Progenitor cell of endocrine pancreas (in vitro differentiated cells): ENCODE results near the gene KSR2. TPM values are rescaled to one million over a fixed set of nuclear protein-coding genes. Genes with fewer than 3 reads are reported as not detected.

ENCODE experiments used
- DNase-seq: peaks from one replicate; pipeline ENCODE4 v3.0.0; 2021; ENCODE audit warnings: low spot score; ENCODE audit not compliant: unreplicated experiment
- H3K27ac Mint-ChIP-seq: 2 replicates; pipeline ENCODE4 v1.8.0; 2021; ENCODE audit warnings: mild to moderate bottlenecking, moderate library complexity, mixed read lengths
- H3K27me3 Mint-ChIP-seq: 2 replicates; pipeline ENCODE4 v1.8.0; 2021; ENCODE audit warnings: mixed read lengths
- H3K36me3 Mint-ChIP-seq: 2 replicates; pipeline ENCODE4 v1.8.0; 2022; ENCODE audit warnings: mixed read lengths; ENCODE audit not compliant: insufficient read depth
- H3K4me1 Mint-ChIP-seq: 2 replicates; pipeline ENCODE4 v1.8.0; 2021; ENCODE audit warnings: low read depth, mixed read lengths
- H3K4me3 Mint-ChIP-seq: 2 replicates; pipeline ENCODE4 v1.8.0; 2021; ENCODE audit warnings: low read depth, mild to moderate bottlenecking, moderate library complexity, mixed read lengths
- H3K9me3 Mint-ChIP-seq: 2 replicates; pipeline ENCODE4 v1.8.0; 2021; ENCODE audit warnings: low read depth, mixed read lengths
- total RNA-seq: library from RNA; stranded (reverse); gene quantifications from 2 replicates; pipeline ENCODE4 v1.2.1, GENCODE V29; 2021
- TF ChIP-seq, protein P1 (sequence below): fragments of 200-600 bp; sonication (generic); IDR thresholded peaks from one replicate; pipeline ENCODE4 v1.5.0; 2021; ENCODE audit warnings: antibody characterized with exemption, mild to moderate bottlenecking; ENCODE audit not compliant: unreplicated experiment

KSR2 gene
- total RNA-seq, 1 donor from 2014 or later, result 1.8 TPM

GRCh38 chr12:117594481-117594880, 374.3 kb downstream of the KSR2 start:
- H3K27ac Mint-ChIP-seq, result no peak overlapping the region

DNA sequence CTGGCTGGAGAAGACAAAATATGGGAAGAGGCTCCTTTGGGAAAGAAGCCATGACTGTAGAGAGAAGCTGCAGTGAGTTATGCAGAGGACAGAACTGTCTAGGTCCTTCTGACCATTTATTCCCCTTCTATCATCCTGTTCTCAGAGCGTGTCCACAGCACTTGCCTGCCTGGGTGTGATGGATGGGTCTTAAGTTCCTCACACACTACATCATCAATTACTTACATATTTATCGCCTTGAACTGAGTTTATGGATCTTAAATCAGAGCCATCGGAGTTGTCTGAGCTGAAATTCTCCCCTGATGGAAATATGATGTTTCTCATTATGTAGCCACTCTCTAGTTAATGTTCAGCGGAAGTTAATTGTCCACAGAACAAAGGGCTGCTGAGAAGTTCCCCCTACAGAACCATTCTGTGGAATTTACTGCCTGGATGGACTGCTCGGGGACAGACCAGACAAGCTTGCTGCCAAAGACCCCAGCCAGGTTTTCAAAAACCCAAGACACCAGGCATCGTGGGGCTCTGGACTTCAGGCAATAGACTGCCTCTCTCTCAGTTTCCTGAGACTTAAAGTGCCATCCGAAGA, 374.9 kb downstream of the KSR2 start:
- Mint-ChIP-seq H3K27me3 (peaks cover 42% of the 10 kb centered on the region), H3K4me3 (no peak overlapping the region), H3K9me3 (no peaks in the 10 kb centered on the region), H3K36me3 (no peaks in the 10 kb centered on the region), H3K27ac (no peak overlapping the region), H3K4me1 (peaks cover 23% of the 10 kb centered on the region)
- DNase-seq, result no peak
- TF ChIP-seq, protein P1, sequence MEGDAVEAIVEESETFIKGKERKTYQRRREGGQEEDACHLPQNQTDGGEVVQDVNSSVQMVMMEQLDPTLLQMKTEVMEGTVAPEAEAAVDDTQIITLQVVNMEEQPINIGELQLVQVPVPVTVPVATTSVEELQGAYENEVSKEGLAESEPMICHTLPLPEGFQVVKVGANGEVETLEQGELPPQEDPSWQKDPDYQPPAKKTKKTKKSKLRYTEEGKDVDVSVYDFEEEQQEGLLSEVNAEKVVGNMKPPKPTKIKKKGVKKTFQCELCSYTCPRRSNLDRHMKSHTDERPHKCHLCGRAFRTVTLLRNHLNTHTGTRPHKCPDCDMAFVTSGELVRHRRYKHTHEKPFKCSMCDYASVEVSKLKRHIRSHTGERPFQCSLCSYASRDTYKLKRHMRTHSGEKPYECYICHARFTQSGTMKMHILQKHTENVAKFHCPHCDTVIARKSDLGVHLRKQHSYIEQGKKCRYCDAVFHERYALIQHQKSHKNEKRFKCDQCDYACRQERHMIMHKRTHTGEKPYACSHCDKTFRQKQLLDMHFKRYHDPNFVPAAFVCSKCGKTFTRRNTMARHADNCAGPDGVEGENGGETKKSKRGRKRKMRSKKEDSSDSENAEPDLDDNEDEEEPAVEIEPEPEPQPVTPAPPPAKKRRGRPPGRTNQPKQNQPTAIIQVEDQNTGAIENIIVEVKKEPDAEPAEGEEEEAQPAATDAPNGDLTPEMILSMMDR, result no peak

More at GRCh38 chr12:117594481-117594880, 374.3 kb downstream of the KSR2 start:
- H3K4me1 Mint-ChIP-seq, result peaks cover 28% of the 10 kb centered on the region
- H3K36me3 Mint-ChIP-seq, result no peaks in the 10 kb centered on the region
- TF ChIP-seq, protein P1, result no peak
- no peak overlapping the region for H3K4me3 Mint-ChIP-seq
- H3K27me3 Mint-ChIP-seq, result peaks cover 42% of the 10 kb centered on the region
- H3K9me3 Mint-ChIP-seq, result no peaks in the 10 kb centered on the region
- DNase-seq, result no peak

DNA sequence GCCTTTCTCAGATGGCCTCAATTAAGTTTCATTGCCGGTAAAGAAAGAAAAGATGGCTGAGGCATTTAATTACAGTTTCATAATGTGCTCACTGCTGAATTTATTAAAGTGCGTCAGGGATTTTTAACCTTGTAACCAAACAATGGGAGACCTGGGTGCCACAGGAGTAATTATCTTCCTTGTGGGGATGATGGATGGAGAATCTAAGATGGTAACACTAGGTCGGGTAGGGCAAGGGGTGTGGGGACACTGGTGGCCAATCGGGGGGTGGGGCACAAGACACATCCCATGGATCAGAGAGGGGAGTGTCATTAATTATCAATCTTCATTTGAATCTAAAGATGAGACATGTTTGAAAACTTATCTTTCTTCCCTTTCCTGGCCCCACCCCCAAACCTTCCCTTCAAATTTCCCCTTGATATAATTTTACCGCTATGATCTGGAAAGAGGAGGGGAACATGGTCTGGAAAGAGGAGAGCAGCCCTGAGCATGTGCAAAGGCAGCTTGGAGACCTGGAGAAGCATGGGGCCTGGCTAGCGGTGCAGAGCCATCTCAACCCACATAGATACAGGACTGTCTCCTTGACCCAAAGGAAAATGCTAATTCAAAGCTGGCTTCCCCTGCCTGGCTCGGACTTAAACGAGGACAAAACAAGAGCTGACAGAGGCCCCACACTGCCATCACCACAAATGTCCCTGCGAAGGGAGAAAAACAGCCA, 376.0 kb downstream of the KSR2 start:
- no peak for DNase-seq
- Mint-ChIP-seq H3K9me3 (no peaks in the 10 kb centered on the region), H3K27me3 (peaks cover 42% of the 10 kb centered on the region), H3K27ac (no peak overlapping the region), H3K4me1 (peaks cover 21% of the 10 kb centered on the region), H3K4me3 (no peak overlapping the region), H3K36me3 (no peaks in the 10 kb centered on the region)
- TF ChIP-seq, protein P1, result no peak

GRCh38 chr12:117590999-117591398, 377.8 kb downstream of the KSR2 start:
- Mint-ChIP-seq H3K4me1 (peaks cover 16% of the 10 kb centered on the region), H3K27ac (no peak overlapping the region), H3K9me3 (no peaks in the 10 kb centered on the region), H3K4me3 (no peak overlapping the region), H3K36me3 (no peaks in the 10 kb centered on the region), H3K27me3 (peaks cover 50% of the 10 kb centered on the region)
- TF ChIP-seq, protein P1, result no peak
- no peak for DNase-seq

GRCh38 chr12:117590386-117590785, 378.4 kb downstream of the KSR2 start:
- Mint-ChIP-seq H3K4me3 (no peak overlapping the region), H3K27ac (no peak overlapping the region), H3K27me3 (peaks cover 57% of the 10 kb centered on the region), H3K9me3 (no peaks in the 10 kb centered on the region), H3K4me1 (peaks cover 16% of the 10 kb centered on the region), H3K36me3 (no peaks in the 10 kb centered on the region)
- no peak for DNase-seq
- TF ChIP-seq, protein P1, result no peak
